Gastroesophageal sphincter (tissue), 4 donors: Measurements from ENCODE around the gene PTPRJ. TPM values are rescaled to one million over a fixed set of nuclear protein-coding genes. Genes with fewer than 3 reads are reported as not detected.

Experiments
- ATAC-seq: fragments of 150-250 bp; one replicate; pipeline ENCODE4 v1.9.1; 2016; ENCODE audit warnings: mild to moderate bottlenecking, moderate library complexity
- H3K27ac ChIP-seq, 4 donors: fragments of 200-600 bp; sonication (generic) in 3 of 4; 1 replicate in 3 of 4; 2 replicates in 1 of 4; pipeline ENCODE4 v1.5.1; 2016 to 2019
- H3K27me3 ChIP-seq: fragments of 200-600 bp; sonication (generic); one replicate; pipeline ENCODE4 v1.5.1; 2019
- H3K36me3 ChIP-seq, 2 donors: fragments of 200-600 bp; sonication (generic); one replicate each; pipeline ENCODE4 v1.5.1; 2019; ENCODE audit warnings: control low read depth in 1 of 2
- H3K4me1 ChIP-seq, 3 donors: fragments of 200-600 bp; sonication (generic); 1 replicate in 2 of 3; 2 replicates in 1 of 3; pipeline ENCODE4 v1.5.1; 2016 to 2019; ENCODE audit warnings: control low read depth in 2 of 3
- H3K4me3 ChIP-seq, 2 donors: fragments of 200-600 bp; sonication (generic); one replicate each; pipeline ENCODE4 v1.5.1; 2019; ENCODE audit warnings: mild to moderate bottlenecking in 1 of 2, moderate library complexity in 1 of 2
- H3K9me3 ChIP-seq, 3 donors: fragments of 200-600 bp; sonication (generic); one replicate each; pipeline ENCODE4 v1.5.1; 2017 to 2019; ENCODE audit warnings: control low read depth in 2 of 3
- CTCF ChIP-seq, 4 experiments: fragments of 200-600 bp in 2 of 4; fragments of 450-650 bp in 2 of 4; sonication (generic) in 1 of 4; IDR thresholded peaks; one replicate each; pipeline ENCODE4 v1.5.1; 2017 to 2019; ENCODE audit warnings: antibody characterized with exemption in 4 of 4, mild to moderate bottlenecking in 2 of 4, moderate library complexity in 2 of 4
- EP300 ChIP-seq: sonication (generic); formaldehyde crosslinking; IDR thresholded peaks from one replicate; pipeline ENCODE4 v1.6.1; 2017; ENCODE audit warnings: antibody characterized with exemption, mild to moderate bottlenecking
- POLR2A ChIP-seq, 2 donors: fragments of 450-650 bp; IDR thresholded peaks; one replicate each; pipeline ENCODE4 v1.6.1; 2017; ENCODE audit warnings: antibody characterized with exemption in 2 of 2, mild to moderate bottlenecking in 2 of 2, moderate library complexity in 1 of 2
- POLR2AphosphoS5 ChIP-seq: sonication (generic); formaldehyde crosslinking; IDR thresholded peaks from one replicate; pipeline ENCODE4 v1.6.1; 2017; ENCODE audit warnings: antibody characterized with exemption
- WGBS, 2 donors: methylation state at CpG; one replicate each; pipeline ENCODE4 v1.1.5; 2018; ENCODE audit warnings: low coverage in 1 of 2; 5-methylcytosine and 5-hydroxymethylcytosine counted together
- total RNA-seq, 4 donors: library from RNA; depleted of rRNA; stranded (reverse); fragments of >200 nt; gene quantifications; one replicate each; pipeline ENCODE4 v1.1.0, GENCODE V29; 2016

The PTPRJ gene
- total RNA-seq, 4 donors from 2014 or later = 5.4 to 13.5 (median 10.5) TPM

- TF ChIP-seq POLR2AphosphoS5 (no peak), EP300 (no peak), CTCF (IDR thresholded peaks at IDR 0.05) (no peak), POLR2A (IDR thresholded peaks at IDR 0.05) (no peak)
- Histone ChIP-seq H3K36me3 (no peaks in the 10 kb centered on the region), H3K27me3 (no peaks in the 10 kb centered on the region), H3K27ac (no peak overlapping the region), H3K4me1 (peaks cover 0 to 6% (median 0%) of the 10 kb centered on the region in 3 donors), H3K9me3 (peaks cover 0 to 17% (median 0%) of the 10 kb centered on the region in 3 donors), H3K4me3 (no peak overlapping the region)
- 80 to 100% methylated on average over 1 of the region's 1 CpG for WGBS, 2 donors
- no peak for ATAC-seq
Measured at GRCh38 chr11:48114740-48115139, 134.4 kb downstream of the PTPRJ start.

- Histone ChIP-seq H3K27ac (no peak overlapping the region), H3K27me3 (no peaks in the 10 kb centered on the region), H3K4me3 (no peak overlapping the region), H3K4me1 (no peaks in the 10 kb centered on the region), H3K36me3 (no peaks in the 10 kb centered on the region), H3K9me3 (peaks cover 0 to 17% (median 0%) of the 10 kb centered on the region in 3 donors)
- no peak for ATAC-seq
- TF ChIP-seq POLR2AphosphoS5 (no peak), CTCF (IDR thresholded peaks at IDR 0.05) (peak in 1 of 4 experiments; percentile 10), EP300 (no peak)
Measured at GRCh38 chr11:48116437-48117228, 136.3 kb downstream of the PTPRJ start.

GRCh38 chr11:48122246-48122645 lies 141.9 kb downstream of the PTPRJ start:
- TF ChIP-seq POLR2AphosphoS5 (no peak), EP300 (no peak), POLR2A (IDR thresholded peaks at IDR 0.05) (no peak), CTCF (IDR thresholded peaks at IDR 0.05) (no peak)
- WGBS, 2 donors = 81 to 87% methylated on average over 3 to 6 of the region's 7 CpGs
- Histone ChIP-seq H3K36me3 (peaks cover 0 to 29% of the 10 kb centered on the region in 2 donors), H3K9me3 (no peaks in the 10 kb centered on the region), H3K27ac (no peak overlapping the region), H3K4me3 (no peak overlapping the region), H3K27me3 (no peaks in the 10 kb centered on the region), H3K4me1 (no peaks in the 10 kb centered on the region)
- ATAC-seq = no peak

GRCh38 chr11:48122656-48123055 lies 142.3 kb downstream of the PTPRJ start:
- ATAC-seq = no peak
- TF ChIP-seq CTCF (IDR thresholded peaks at IDR 0.05) (no peak), POLR2A (IDR thresholded peaks at IDR 0.05) (no peak), EP300 (no peak), POLR2AphosphoS5 (no peak)
- H3K9me3 ChIP-seq = no peaks in the 10 kb centered on the region
- peaks cover 0 to 33% of the 10 kb centered on the region in 2 donors for H3K36me3 ChIP-seq
- H3K27ac ChIP-seq = no peak overlapping the region
- H3K4me1 ChIP-seq = no peaks in the 10 kb centered on the region
- no peak overlapping the region for H3K4me3 ChIP-seq
- no peaks in the 10 kb centered on the region for H3K27me3 ChIP-seq
- WGBS, 2 donors = 92 to 93% methylated on average over 6 to 7 of the region's 7 CpGs

GRCh38 chr11:48123254-48123875 lies 143.0 kb downstream of the PTPRJ start:
- TF ChIP-seq POLR2AphosphoS5 (no peak), CTCF (IDR thresholded peaks at IDR 0.05) (no peak), POLR2A (IDR thresholded peaks at IDR 0.05) (no peak), EP300 (no peak)
- no peak for ATAC-seq

More at GRCh38 chr11:48123254-48123875, 143.0 kb downstream of the PTPRJ start:
- Histone ChIP-seq H3K27me3 (no peaks in the 10 kb centered on the region), H3K36me3 (peaks cover 0 to 40% of the 10 kb centered on the region in 2 donors), H3K4me3 (no peak overlapping the region), H3K27ac (no peak overlapping the region), H3K4me1 (no peaks in the 10 kb centered on the region), H3K9me3 (no peaks in the 10 kb centered on the region)
- 89 to 90% methylated on average over 7 of the region's 8 CpGs for WGBS, 2 donors
